LNCAP (cell line): ENCODE results near the gene TSPY4.
"Not testable (repeated sequence)": the region's sequence is repeated elsewhere in the genome, so short reads cannot be mapped to it uniquely, and the experiment has no call there.

Experiments used
- CTCF ChIP-seq: fragments of 450-650 bp; IDR thresholded peaks from 2 replicates; pipeline ENCODE4 v1.5.1; 2017; ENCODE audit warnings: mild to moderate bottlenecking

The TSPY4 gene

DNA sequence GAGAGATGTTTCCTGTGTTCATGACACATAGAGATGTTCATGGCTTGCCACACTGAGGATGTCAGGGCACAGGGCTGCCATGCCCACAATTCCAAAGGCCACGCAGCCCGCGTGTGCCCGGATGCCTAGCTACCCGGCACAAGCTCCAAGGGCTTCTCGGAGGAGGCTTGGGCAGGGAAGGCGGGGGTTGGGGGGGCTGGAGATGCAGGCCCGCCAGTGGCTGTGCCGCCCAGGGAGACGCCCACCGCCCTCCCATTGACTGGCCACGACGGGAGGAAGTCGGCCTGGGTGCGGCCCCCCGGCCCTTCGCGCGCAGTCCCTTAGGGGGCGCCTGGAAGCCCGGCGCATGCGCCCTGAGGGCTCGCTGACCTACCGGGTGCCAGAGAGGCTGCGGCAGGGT lies at the start of gene TSPY4:
TSPY4 (plus strand) TSS at position 301 of the 400 bp plus-strand sequence; CDS start at position 347, 46 bp downstream.
- not testable (repeated sequence) for TF ChIP-seq CTCF

- no peak for TF ChIP-seq CTCF
These were observed 16.3 kb upstream of the TSPY4 start for GRCh38 chrY:9320996-9321395.

DNA sequence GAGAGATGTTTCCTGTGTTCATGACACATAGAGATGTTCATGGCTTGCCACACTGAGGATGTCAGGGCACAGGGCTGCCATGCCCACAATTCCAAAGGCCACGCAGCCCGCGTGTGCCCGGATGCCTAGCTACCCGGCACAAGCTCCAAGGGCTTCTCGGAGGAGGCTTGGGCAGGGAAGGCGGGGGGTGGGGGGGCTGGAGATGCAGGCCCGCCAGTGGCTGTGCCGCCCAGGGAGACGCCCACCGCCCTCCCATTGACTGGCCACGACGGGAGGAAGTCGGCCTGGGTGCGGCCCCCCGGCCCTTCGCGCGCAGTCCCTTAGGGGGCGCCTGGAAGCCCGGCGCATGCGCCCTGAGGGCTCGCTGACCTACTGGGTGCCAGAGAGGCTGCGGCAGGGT lies 20.2 kb downstream of the TSPY4 start, which contains the start of gene TSPY8:
TSPY8 (plus strand) TSS at position 301 of the 400 bp plus-strand sequence; CDS start at position 347, 46 bp downstream.
- not testable (repeated sequence) for TF ChIP-seq CTCF
